H1 (cell line): ENCODE data around the gene RPL28. TPM values are rescaled to one million over a fixed set of nuclear protein-coding genes. Genes with fewer than 3 reads are reported as not detected.

Experiments used
- CBX5 ChIP-seq: fragments of 300-800, 300-1000 bp; sonication (generic); IDR thresholded peaks from 2 replicates; pipeline ENCODE4 v1.7.1; 2016; ENCODE audit warnings: antibody characterized with exemption, low read length, low read depth
- CHD2 ChIP-seq: IDR thresholded peaks from 2 replicates; pipeline ENCODE4 v1.6.1; 2012; ENCODE audit warnings: low read length, improper control_type of control experiment
- CTBP2 ChIP-seq: IDR thresholded peaks from 2 replicates; pipeline ENCODE4 v1.7.0; 2011; ENCODE audit warnings: borderline replicate concordance, mild to moderate bottlenecking, moderate library complexity, mixed read lengths, low read length; ENCODE audit not compliant: insufficient read depth, insufficient read length
- E2F6 ChIP-seq: IDR thresholded peaks from 2 replicates; pipeline ENCODE4 v1.6.1; 2012; ENCODE audit warnings: inconsistent platforms
- EZH2 ChIP-seq: fragments of 200-600 bp; sonication (generic); IDR thresholded peaks from 2 replicates; pipeline ENCODE4 v1.7.1; 2012; ENCODE audit warnings: low read depth, mild to moderate bottlenecking, moderate library complexity, low read length, inconsistent platforms; ENCODE audit not compliant: severe bottlenecking
- FOSL1 ChIP-seq: IDR thresholded peaks from 2 replicates; pipeline ENCODE4 v1.6.1; 2011; ENCODE audit warnings: mild to moderate bottlenecking, low read depth, low read length, moderate library complexity; ENCODE audit not compliant: insufficient read depth
- GTF2F1 ChIP-seq: IDR thresholded peaks from 2 replicates; pipeline ENCODE4 v1.6.1; 2012; ENCODE audit warnings: low read depth, low read length, improper control_type of control experiment, borderline replicate concordance
- HDAC6 ChIP-seq: IDR thresholded peaks from one replicate; pipeline ENCODE4 v1.7.1; 2012; ENCODE audit warnings: low read depth, mild to moderate bottlenecking, inconsistent platforms, low read length, moderate library complexity
- KDM5A ChIP-seq: fragments of 200-600 bp; IDR thresholded peaks from 2 replicates; pipeline ENCODE4 v1.7.1; 2012; ENCODE audit warnings: mild to moderate bottlenecking, low read length, inconsistent platforms, mixed read lengths
- MAFK ChIP-seq: IDR thresholded peaks from 2 replicates; pipeline ENCODE4 v1.6.1; 2012; ENCODE audit warnings: low read depth, mild to moderate bottlenecking, improper control_type of control experiment, low read length
- MAX ChIP-seq: IDR thresholded peaks from 2 replicates; pipeline ENCODE4 v1.6.1; 2012; ENCODE audit warnings: inconsistent platforms
- NANOG ChIP-seq: IDR thresholded peaks from 2 replicates; pipeline ENCODE4 v1.6.1; 2011; ENCODE audit warnings: low read length, low read depth, mild to moderate bottlenecking, inconsistent platforms; ENCODE audit not compliant: insufficient read depth, poor library complexity, severe bottlenecking
- PHF8 ChIP-seq: fragments of 200-600 bp; sonication (generic); conservative IDR thresholded peaks from 2 replicates; pipeline ENCODE4 v1.7.1; 2012; ENCODE audit warnings: low read depth, mild to moderate bottlenecking, inconsistent platforms, low read length, moderate library complexity
- POU5F1 ChIP-seq: IDR thresholded peaks from 2 replicates; pipeline ENCODE4 v1.6.1; 2011; ENCODE audit warnings: low read depth, mild to moderate bottlenecking, low read length, moderate library complexity
- RBBP5 ChIP-seq: IDR thresholded peaks from 2 replicates; pipeline ENCODE4 v1.7.1; 2012; ENCODE audit warnings: low read depth, mild to moderate bottlenecking, inconsistent platforms, low read length, moderate library complexity, borderline replicate concordance
- RFX5 ChIP-seq: IDR thresholded peaks from 2 replicates; pipeline ENCODE4 v1.6.1; 2011; ENCODE audit warnings: low read depth, low read length, improper control_type of control experiment, borderline replicate concordance
- RNF2 ChIP-seq: fragments of 200-900, 300-1000 bp; sonication (generic); IDR thresholded peaks from 2 replicates; pipeline ENCODE4 v1.7.1; 2016; ENCODE audit warnings: borderline replicate concordance, low read depth, mild to moderate bottlenecking, antibody characterized with exemption, low read length; ENCODE audit not compliant: poor library complexity, severe bottlenecking; ENCODE audit errors: missing control alignments
- RXRA ChIP-seq: IDR thresholded peaks from 2 replicates; pipeline ENCODE4 v1.6.1; 2011; ENCODE audit warnings: low read depth, mild to moderate bottlenecking, low read length, moderate library complexity; ENCODE audit not compliant: insufficient read depth
- SP1 ChIP-seq: IDR thresholded peaks from 2 replicates; pipeline ENCODE4 v1.6.1; 2011; ENCODE audit warnings: low read depth, low read length
- SP4 ChIP-seq: IDR thresholded peaks from 2 replicates; pipeline ENCODE4 v1.6.1; 2012; ENCODE audit warnings: low read length, inconsistent platforms
- TBP ChIP-seq: IDR thresholded peaks from 2 replicates; pipeline ENCODE4 v1.6.1; 2011; ENCODE audit warnings: low read depth, low read length, improper control_type of control experiment
- TCF12 ChIP-seq: IDR thresholded peaks from 2 replicates; pipeline ENCODE4 v1.6.1; 2011; ENCODE audit warnings: low read depth, mild to moderate bottlenecking, low read length
- YY1 ChIP-seq: IDR thresholded peaks from 2 replicates; pipeline ENCODE4 v1.6.1; 2011; ENCODE audit warnings: low read depth, mild to moderate bottlenecking, low read length
- polyA plus RNA-seq, 7 experiments: library from polyadenylated mRNA; depleted of rRNA in 3 of 7; stranded (reverse) in 5 of 7; unstranded in 2 of 7; fragments of >200 nt in 5 of 7; fragments of 200-250 nt in 2 of 7; gene quantifications; 1 replicate in 5 of 7; 2 replicates in 1 of 7; 4 replicates in 1 of 7; pipeline versions ENCODE4 v1.2.1 to v1.2.3, GENCODE V29; 2011 to 2013; ENCODE audit warnings: missing spikeins in 2 of 7, mixed read lengths in 2 of 7
- total RNA-seq: library from RNA; stranded (reverse); fragmentation: NEBNext Ultra II Directional; extraction: Animal tissue kit (Norgen Biotek cat#: 25700); gene quantifications from 2 replicates; pipeline ENCODE4 v1.2.1, GENCODE V29; 2021

Gene RPL28
- total and polyA plus RNA-seq, 2 of the 8 experiments (the other 6 are each of a cell fraction or from before 2014, with no cell fraction given) = 2,123 to 8,402 TPM

- no peak for TF ChIP-seq RBBP5
- peak; percentile 99 for TF ChIP-seq GTF2F1
- peak; percentile 19 for TF ChIP-seq NANOG
- TF ChIP-seq KDM5A = no peak
- peak; percentile 15 for TF ChIP-seq PHF8
- no peak for TF ChIP-seq CTBP2
- TF ChIP-seq TCF12 = 0 out of 2 replicates have a peak, but pooled peaks have one; percentile 6
- peak; percentile 95 for TF ChIP-seq YY1
- TF ChIP-seq RFX5 = no peak
- peak; percentile 76 for TF ChIP-seq CHD2
- no peak for TF ChIP-seq MAFK
- TF ChIP-seq RNF2 = peak; percentile 57
- peak; percentile 60; the same call in 1 of the 2 replicates for TF ChIP-seq SP4
- no peak for TF ChIP-seq CBX5
- no peak for TF ChIP-seq HDAC6
- peak; percentile 97 for TF ChIP-seq TBP
- no peak for TF ChIP-seq POU5F1
- no peak for TF ChIP-seq FOSL1
- no peak for TF ChIP-seq RXRA
- no peak for TF ChIP-seq EZH2
- peak; percentile 92 for TF ChIP-seq SP1
- peak; percentile 93 for TF ChIP-seq MAX
- peak; percentile 92 for TF ChIP-seq E2F6
These were observed 22.2 kb downstream of the RPL28 start (continued) for GRCh38 chr19:55407800-55408532.
